Measurements from ENCODE around the gene PNMA8B. TPM values are rescaled to one million over a fixed set of nuclear protein-coding genes. Genes with fewer than 3 reads are reported as not detected.

Gene PNMA8B
- total RNA-seq, 1 donor from 2014 or later, result under 0.01 TPM

- Histone ChIP-seq H3K36me3 (ENCODE audit: control insufficient read depth, insufficient read depth, low read length) (no peaks in the 10 kb centered on the region), H3K27me3 (ENCODE audit: control insufficient read depth, insufficient read depth, low read length) (no peaks in the 10 kb centered on the region), H3K4me3 (ENCODE audit: low read depth, low read length) (no peak overlapping the region)
- TF ChIP-seq CTCF (IDR thresholded peaks at IDR 0.05; ENCODE audit: insufficient read depth, low read length, severe bottlenecking), result no peak
- DNase-seq (ENCODE audit: low read depth), result peak; percentile 98
- no peak for FAIRE-seq
Measured at GRCh38 chr19:46461537-46461936, 34.1 kb downstream of the PNMA8B start.

- Histone ChIP-seq H3K27me3 (ENCODE audit: control insufficient read depth, insufficient read depth, low read length) (no peaks in the 10 kb centered on the region), H3K4me3 (ENCODE audit: low read depth, low read length) (no peak overlapping the region), H3K36me3 (ENCODE audit: control insufficient read depth, insufficient read depth, low read length) (no peaks in the 10 kb centered on the region)
- TF ChIP-seq CTCF (IDR thresholded peaks at IDR 0.05; ENCODE audit: insufficient read depth, low read length, severe bottlenecking), result no peak
- DNase-seq (ENCODE audit: low read depth) (peak; percentile 88), FAIRE-seq (no peak)
Measured at GRCh38 chr19:46460981-46461380, 34.7 kb downstream of the PNMA8B start.

- no peak overlapping the region for H3K4me3 ChIP-seq (ENCODE audit: low read depth, low read length)
- no peak for FAIRE-seq
- H3K36me3 ChIP-seq (ENCODE audit: control insufficient read depth, insufficient read depth, low read length), result no peaks in the 10 kb centered on the region
- no peaks in the 10 kb centered on the region for H3K27me3 ChIP-seq (ENCODE audit: control insufficient read depth, insufficient read depth, low read length)
- no peak for DNase-seq (ENCODE audit: low read depth)
- no peak for TF ChIP-seq CTCF (IDR thresholded peaks at IDR 0.05; ENCODE audit: insufficient read depth, low read length, severe bottlenecking)
Measured at GRCh38 chr19:46460055-46460454, 35.6 kb downstream of the PNMA8B start.

- DNase-seq (ENCODE audit: low read depth), result no peak
- Histone ChIP-seq H3K4me3 (ENCODE audit: low read depth, low read length) (no peak overlapping the region), H3K27me3 (ENCODE audit: control insufficient read depth, insufficient read depth, low read length) (no peaks in the 10 kb centered on the region), H3K36me3 (ENCODE audit: control insufficient read depth, insufficient read depth, low read length) (no peaks in the 10 kb centered on the region)
- TF ChIP-seq CTCF (IDR thresholded peaks at IDR 0.05; ENCODE audit: insufficient read depth, low read length, severe bottlenecking), result no peak
- no peak for FAIRE-seq
Measured at GRCh38 chr19:46456930-46457329, 38.7 kb downstream of the PNMA8B start.

- Histone ChIP-seq H3K4me3 (ENCODE audit: low read depth, low read length) (no peak overlapping the region), H3K27me3 (ENCODE audit: control insufficient read depth, insufficient read depth, low read length) (no peaks in the 10 kb centered on the region), H3K36me3 (ENCODE audit: control insufficient read depth, insufficient read depth, low read length) (no peaks in the 10 kb centered on the region)
- TF ChIP-seq CTCF (IDR thresholded peaks at IDR 0.05; ENCODE audit: insufficient read depth, low read length, severe bottlenecking), result no peak
- FAIRE-seq (no peak), DNase-seq (ENCODE audit: low read depth) (no peak)
Measured at GRCh38 chr19:46454244-46454643, 41.4 kb downstream of the PNMA8B start.

- DNase-seq (ENCODE audit: low read depth) (peak; percentile 92), FAIRE-seq (peak; percentile 13)
- Histone ChIP-seq H3K4me3 (ENCODE audit: low read depth, low read length) (no peak overlapping the region), H3K27me3 (ENCODE audit: control insufficient read depth, insufficient read depth, low read length) (no peaks in the 10 kb centered on the region), H3K36me3 (ENCODE audit: control insufficient read depth, insufficient read depth, low read length) (no peaks in the 10 kb centered on the region)
- no peak for TF ChIP-seq CTCF (IDR thresholded peaks at IDR 0.05; ENCODE audit: insufficient read depth, low read length, severe bottlenecking)
Measured at GRCh38 chr19:46453661-46454060, 42.0 kb downstream of the PNMA8B start.

Data from bronchial epithelial cell (primary cell).